NCI-H1930 (cell line): ENCODE data around the gene RAB12.
A peak's percentile ranks its signal among the peaks of the same experiment; 100 is the strongest.
"Not testable (repeated sequence)": the region's sequence is repeated elsewhere in the genome, so short reads cannot be mapped to it uniquely, and the experiment has no call there.

Source experiments
- DNase-seq, 2 experiments: peaks; one replicate each; lab custom pipeline; 2025; lab: John Stamatoyannopoulos, UW

Gene RAB12

GRCh38 chr18:8647359-8647758, 38.1 kb downstream of the RAB12 start:
- not testable (repeated sequence) for DNase-seq

- DNase-seq = not testable (repeated sequence)
Observed at GRCh38 chr18:8651478-8652261, 42.4 kb downstream of the RAB12 start.

- peak in 1 of 2 experiments; percentile 14 for DNase-seq
Observed at GRCh38 chr18:8654503-8655451, 45.5 kb downstream of the RAB12 start.

- DNase-seq = no peak
Observed at GRCh38 chr18:8656232-8656631, 47.0 kb downstream of the RAB12 start.

DNA sequence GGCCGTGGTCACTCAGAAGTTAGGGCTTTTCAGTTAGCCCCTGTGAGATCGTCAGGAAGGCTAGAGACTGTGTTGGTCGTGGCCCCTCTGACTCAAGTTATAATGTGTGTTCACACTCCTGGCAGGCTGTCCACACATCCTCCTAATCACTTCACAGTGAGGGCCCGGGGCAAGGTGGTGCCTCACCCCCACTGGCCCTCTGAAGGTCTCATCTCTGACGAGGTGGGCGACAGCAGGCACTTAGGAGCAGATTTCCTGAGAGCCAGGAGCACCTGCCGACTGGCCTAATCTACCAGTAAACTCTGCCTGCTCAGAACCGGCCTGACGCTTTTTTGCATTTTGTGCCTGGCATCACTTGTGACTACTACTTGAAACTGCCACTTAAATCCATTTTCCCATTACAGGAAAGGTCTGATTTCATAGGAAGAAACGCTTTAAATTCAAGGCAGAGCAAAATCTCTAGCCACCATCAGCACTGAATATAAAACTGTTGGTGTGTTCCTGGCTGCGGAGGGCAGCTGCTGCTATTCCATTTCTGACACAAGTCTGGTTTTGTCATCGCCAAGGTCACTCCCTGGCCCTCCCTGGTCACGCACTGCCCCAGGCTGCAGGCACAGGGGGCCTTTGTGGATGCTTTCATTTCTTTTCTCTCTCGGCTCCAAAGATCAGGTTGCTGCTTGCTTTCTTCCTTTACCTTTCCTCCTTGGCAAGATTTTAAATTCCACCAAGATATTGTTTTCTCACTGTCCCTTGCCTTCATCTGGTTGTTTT, 48.0 kb downstream of the RAB12 start:
- no peak for DNase-seq

DNA sequence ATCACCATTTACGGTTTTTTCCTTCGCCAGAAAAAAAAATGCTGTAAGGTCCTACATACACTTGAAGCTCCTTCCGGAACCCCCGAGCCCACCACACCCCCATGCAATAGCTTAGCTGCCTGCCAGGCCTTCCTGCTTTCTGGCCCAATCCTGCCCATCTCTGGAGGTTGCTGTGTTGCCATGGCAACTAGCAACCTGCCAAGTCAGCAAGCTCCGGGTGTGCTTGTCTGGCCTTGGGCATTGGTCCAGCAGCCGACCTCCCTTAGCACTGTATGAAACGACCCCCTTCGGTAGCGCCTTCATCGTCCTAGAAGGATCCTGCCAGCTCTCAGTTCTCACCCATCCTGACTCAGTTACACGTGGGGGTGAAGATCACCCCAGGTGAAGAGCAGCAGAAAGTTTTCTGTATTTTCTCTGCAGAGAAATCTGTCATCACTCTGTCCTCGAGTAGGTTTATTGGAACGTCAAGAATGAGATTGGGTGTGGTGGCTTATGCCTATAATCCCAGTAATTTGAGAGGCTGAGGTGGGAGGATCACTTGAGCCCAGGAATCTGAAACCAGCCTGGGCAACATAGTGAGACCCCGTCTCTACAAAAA, 48.7 kb downstream of the RAB12 start:
- DNase-seq = no peak

DNA sequence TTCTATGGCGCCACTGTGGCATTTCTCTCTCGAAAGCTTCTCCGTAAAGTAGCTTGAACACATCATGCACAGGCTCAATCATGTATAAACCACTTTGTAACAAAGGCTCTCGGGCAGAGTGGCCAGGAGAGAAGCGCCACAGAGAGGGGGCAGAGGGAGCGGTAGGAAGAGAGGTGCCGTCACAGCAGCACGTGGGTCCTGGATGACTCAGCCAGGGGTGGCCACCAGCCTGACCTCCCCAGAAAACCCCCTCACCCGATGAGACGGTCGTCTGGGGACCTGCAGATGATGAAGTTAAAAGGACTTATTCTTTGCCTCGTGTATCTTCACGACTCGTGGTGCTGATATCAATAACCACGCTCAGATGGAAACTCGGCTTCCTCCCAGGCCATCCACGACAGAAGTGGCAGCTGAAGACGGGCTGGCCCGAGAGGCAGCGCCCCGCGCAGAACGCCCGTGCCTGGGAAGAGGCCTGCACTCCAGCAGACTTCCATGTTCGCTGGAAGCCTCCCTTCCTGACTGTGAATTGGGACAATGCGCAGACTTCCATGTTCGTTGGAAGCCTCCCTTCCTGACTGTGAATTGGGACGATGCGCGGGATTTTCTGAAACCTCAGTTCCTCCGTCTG, 49.7 kb downstream of the RAB12 start:
- no peak for DNase-seq

GRCh38 chr18:8659609-8660242, 50.5 kb downstream of the RAB12 start:
- no peak for DNase-seq

DNA sequence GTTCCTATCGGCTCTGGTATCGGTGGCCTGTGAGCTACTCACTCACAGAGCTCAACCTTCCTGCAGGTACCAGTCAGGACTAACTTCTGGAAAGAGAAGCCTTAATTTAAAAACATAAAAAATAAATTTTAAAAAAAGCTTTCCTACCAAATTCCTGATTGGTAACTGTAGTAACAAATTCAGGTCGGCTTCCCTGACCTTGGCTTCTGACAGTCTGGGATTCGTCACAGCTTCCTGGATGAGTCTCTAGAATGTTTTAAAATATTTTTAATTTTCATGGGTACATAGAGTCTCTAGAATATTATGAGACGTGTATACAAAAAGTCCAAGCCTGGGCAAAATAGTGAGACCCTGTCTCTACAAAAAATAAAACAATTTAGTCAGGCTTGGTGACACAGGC, 51.1 kb downstream of the RAB12 start:
- no peak for DNase-seq

DNA sequence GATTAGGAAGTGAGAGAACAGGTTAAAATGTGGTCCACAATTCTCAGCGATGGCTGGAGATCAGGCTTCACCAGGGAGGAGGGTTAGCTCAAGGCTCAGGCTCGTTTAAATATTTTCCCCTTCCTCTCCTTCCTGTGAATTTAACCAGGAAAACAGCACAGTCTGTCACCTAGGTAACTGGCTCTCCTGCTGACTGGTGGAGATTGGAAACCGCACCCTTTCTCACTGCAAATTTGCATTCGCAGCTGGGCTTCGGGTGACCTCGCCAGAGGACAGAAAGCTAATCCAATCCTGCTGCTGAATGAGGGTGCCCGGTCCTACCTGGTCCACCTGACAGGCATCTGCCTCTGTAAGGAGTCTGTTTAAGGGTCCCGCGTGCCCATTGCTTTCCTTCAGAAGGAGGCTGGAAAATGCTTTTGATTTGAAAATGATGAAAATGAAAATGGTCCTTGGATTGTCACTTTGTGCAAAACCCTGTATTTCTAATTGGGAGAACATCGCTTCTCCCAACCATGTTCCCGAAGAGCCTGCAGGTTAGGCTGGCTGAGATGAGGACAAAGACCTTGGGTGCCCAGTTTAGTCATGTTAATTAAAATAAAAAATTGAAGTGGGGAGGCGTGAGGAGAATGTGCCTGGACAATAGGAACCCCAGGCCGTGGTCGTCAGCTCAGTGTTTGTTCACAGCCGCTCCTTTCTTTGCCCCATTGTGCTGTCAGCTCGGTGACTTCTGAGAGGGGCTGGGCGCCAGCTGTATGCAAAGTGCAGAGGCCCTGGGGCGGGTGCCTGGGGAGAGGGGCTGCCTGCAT, 52.7 kb downstream of the RAB12 start:
- DNase-seq = peak; percentile 56 to 73

- no peak for DNase-seq
Observed at GRCh38 chr18:8662560-8663255, 53.5 kb downstream of the RAB12 start.

- no peak for DNase-seq
Observed at GRCh38 chr18:8667846-8668245, 58.6 kb downstream of the RAB12 start.

GRCh38 chr18:8668381-8668780, 59.1 kb downstream of the RAB12 start:
- no peak for DNase-seq

DNA sequence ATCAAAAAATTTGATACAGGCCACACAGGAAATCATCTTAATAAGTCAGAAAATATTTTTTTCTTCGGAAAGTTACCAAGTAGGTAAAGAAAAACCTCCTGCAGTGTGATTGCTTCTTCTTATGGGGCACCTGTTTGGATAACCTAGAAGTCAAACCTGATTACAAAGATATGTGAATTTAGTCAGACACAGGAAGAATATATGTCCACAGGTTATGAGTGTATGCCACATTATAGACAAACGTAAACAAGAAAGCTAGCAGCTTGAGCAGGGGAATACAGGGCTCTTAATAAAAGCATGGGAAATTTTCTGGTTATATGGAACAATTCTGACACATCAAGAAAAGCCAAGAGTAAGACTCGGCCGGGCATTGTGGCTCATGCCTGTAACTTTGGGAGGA, 60.3 kb downstream of the RAB12 start:
- DNase-seq = no peak

DNA sequence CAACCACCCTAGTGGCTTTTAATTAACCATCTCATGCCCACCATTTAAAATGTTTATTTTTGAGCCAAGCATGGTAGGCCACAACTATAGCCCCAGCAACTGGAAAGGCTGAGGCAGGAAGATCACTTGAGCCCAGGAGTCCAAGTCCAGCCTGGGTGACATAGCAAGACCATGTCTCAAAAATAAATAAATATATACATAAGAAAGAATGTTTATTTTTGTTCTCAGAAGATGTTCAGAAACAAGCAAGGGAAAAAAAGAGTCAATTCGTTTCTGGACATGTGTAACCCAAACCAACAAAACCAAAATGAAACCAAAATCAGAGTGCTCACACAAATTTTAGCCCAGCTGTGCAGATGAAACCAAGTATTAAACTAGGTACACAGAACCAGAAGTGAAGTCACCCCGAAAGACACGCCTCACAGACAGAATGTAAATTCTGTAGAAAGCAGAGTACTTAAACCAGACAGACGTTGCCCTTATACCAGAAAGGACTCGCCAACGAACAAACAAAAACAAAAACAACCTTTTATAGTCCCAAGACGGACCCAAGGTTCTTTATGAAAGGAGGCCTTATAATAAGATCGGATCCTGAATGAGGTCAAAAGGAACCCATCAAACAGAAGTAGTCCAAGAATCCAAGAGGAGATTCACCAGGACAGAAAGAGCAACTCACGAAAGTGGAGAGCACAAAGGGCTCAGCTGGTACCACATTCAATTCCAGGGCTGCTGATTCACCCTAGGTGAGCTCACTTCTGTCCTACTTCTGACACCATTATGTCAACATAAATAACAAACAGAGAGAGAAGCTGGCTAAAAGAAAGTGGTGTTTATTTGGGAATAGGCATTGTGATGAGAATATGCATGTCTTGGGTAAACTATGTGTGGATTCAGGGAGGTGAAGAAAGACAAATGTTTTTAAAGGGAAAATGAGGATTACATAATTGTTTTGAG, 64.3 kb downstream of the RAB12 start:
- DNase-seq = no peak

- DNase-seq = no peak
Observed at GRCh38 chr18:8675057-8675456, 65.8 kb downstream of the RAB12 start.

GRCh38 chr18:8681196-8681595, 72.0 kb downstream of the RAB12 start:
- DNase-seq = no peak

GRCh38 chr18:8684577-8684976, 75.3 kb downstream of the RAB12 start:
- DNase-seq = no peak
